CD4-positive, alpha-beta T cell treated with Interleukin-1 beta for 1 hour (primary cell): ENCODE measurements around the gene NR5A1.

Experiments
- DNase-seq, 2 donors: peaks; one replicate each; pipeline ENCODE4 v3.0.0-alpha.2; 2020 to 2022

Gene NR5A1

GRCh38 chr9:124513376-124513994 is 6.3 kb upstream of the NR5A1 start:
- DNase-seq = no peak

- no peak for DNase-seq
Measured at GRCh38 chr9:124512806-124513204, 5.6 kb upstream of the NR5A1 start.

- no peak for DNase-seq
Measured at GRCh38 chr9:124511891-124512805, 4.9 kb upstream of the NR5A1 start.

- DNase-seq = no peak
Measured at GRCh38 chr9:124511426-124511840, 4.2 kb upstream of the NR5A1 start.

GRCh38 chr9:124510650-124511425 is 3.6 kb upstream of the NR5A1 start:
- DNase-seq = no peak

GRCh38 chr9:124507880-124508423 is 753 bp upstream of the NR5A1 start:
- no peak for DNase-seq

- no peak for DNase-seq
Measured at GRCh38 chr9:124506433-124506832, 766 bp downstream of the NR5A1 start.

GRCh38 chr9:124505901-124506346 is 1.3 kb downstream of the NR5A1 start:
- no peak for DNase-seq

- DNase-seq = no peak
Measured at GRCh38 chr9:124505006-124505900, 1.9 kb downstream of the NR5A1 start.

GRCh38 chr9:124504530-124505005 is 2.6 kb downstream of the NR5A1 start:
- no peak for DNase-seq

GRCh38 chr9:124503713-124504529 is 3.3 kb downstream of the NR5A1 start:
- no peak for DNase-seq

- DNase-seq = no peak
Measured at GRCh38 chr9:124502711-124503702, 4.2 kb downstream of the NR5A1 start.

- DNase-seq = no peak
Measured at GRCh38 chr9:124501771-124502320, 5.4 kb downstream of the NR5A1 start.

- no peak for DNase-seq
Measured at GRCh38 chr9:124500796-124501611, 6.2 kb downstream of the NR5A1 start.

- no peak for DNase-seq
Measured at GRCh38 chr9:124500028-124500795, 7.0 kb downstream of the NR5A1 start.

- no peak for DNase-seq
Measured at GRCh38 chr9:124499216-124499615, 8.0 kb downstream of the NR5A1 start.

- no peak for DNase-seq
Measured at GRCh38 chr9:124498499-124499146, 8.6 kb downstream of the NR5A1 start.
